Measurements from ENCODE around the gene TMEM222. TPM values are rescaled to one million over a fixed set of nuclear protein-coding genes. Genes with fewer than 3 reads are reported as not detected.

Gene TMEM222
- total RNA-seq, 1 donor from 2014 or later: 46.7 TPM

GRCh38 chr1:27322569-27323240 is 742 bp downstream of the TMEM222 start:
- Mint-ChIP-seq H3K4me1 (peaks cover 19% of the 10 kb centered on the region), H3K27ac (ENCODE audit: unreplicated experiment) (peak overlapping the region; percentile 99), H3K27me3 (ENCODE audit: low read depth) (peaks cover 3% of the 10 kb centered on the region), H3K36me3 (ENCODE audit: low read depth) (no peaks in the 10 kb centered on the region), H3K4me3 (peak overlapping the region; percentile 94), H3K9me3 (no peaks in the 10 kb centered on the region)
- DNase-seq (ENCODE audit: low read depth, low spot score): no peak
- no peak for TF ChIP-seq CTCF (conservative IDR thresholded peaks at IDR 0.05)

- peak overlapping the region; percentile 81 for H3K4me3 Mint-ChIP-seq
- no peak for TF ChIP-seq CTCF (conservative IDR thresholded peaks at IDR 0.05)
- H3K36me3 Mint-ChIP-seq (ENCODE audit: low read depth): no peaks in the 10 kb centered on the region
- H3K4me1 Mint-ChIP-seq: peaks cover 14% of the 10 kb centered on the region
- no peaks in the 10 kb centered on the region for H3K9me3 Mint-ChIP-seq
- H3K27ac Mint-ChIP-seq (ENCODE audit: unreplicated experiment): no peak overlapping the region
- DNase-seq (ENCODE audit: low read depth, low spot score): no peak
- H3K27me3 Mint-ChIP-seq (ENCODE audit: low read depth): peaks cover 3% of the 10 kb centered on the region
These were observed 3.3 kb downstream of the TMEM222 start for GRCh38 chr1:27325286-27325685.

- no peak for DNase-seq (ENCODE audit: low read depth, low spot score)
- no peak for TF ChIP-seq CTCF (conservative IDR thresholded peaks at IDR 0.05)
- no peak overlapping the region for H3K27ac Mint-ChIP-seq (ENCODE audit: unreplicated experiment)
- H3K27me3 Mint-ChIP-seq (ENCODE audit: low read depth): no peaks in the 10 kb centered on the region
- no peaks in the 10 kb centered on the region for H3K9me3 Mint-ChIP-seq
- peaks cover 4% of the 10 kb centered on the region for H3K36me3 Mint-ChIP-seq (ENCODE audit: low read depth)
- peaks cover 7% of the 10 kb centered on the region for H3K4me1 Mint-ChIP-seq
- H3K4me3 Mint-ChIP-seq: no peak overlapping the region
These were observed 6.0 kb downstream of the TMEM222 start for GRCh38 chr1:27327964-27328363.

- DNase-seq (ENCODE audit: low read depth, low spot score): no peak
- no peak overlapping the region for H3K4me3 Mint-ChIP-seq
- no peaks in the 10 kb centered on the region for H3K9me3 Mint-ChIP-seq
- H3K27ac Mint-ChIP-seq (ENCODE audit: unreplicated experiment): no peak overlapping the region
- H3K36me3 Mint-ChIP-seq (ENCODE audit: low read depth): peaks cover 5% of the 10 kb centered on the region
- H3K27me3 Mint-ChIP-seq (ENCODE audit: low read depth): no peaks in the 10 kb centered on the region
- TF ChIP-seq CTCF (conservative IDR thresholded peaks at IDR 0.05): no peak
- H3K4me1 Mint-ChIP-seq: no peaks in the 10 kb centered on the region
These were observed 8.8 kb downstream of the TMEM222 start for GRCh38 chr1:27330786-27331185.

- peaks cover 5% of the 10 kb centered on the region for H3K36me3 Mint-ChIP-seq (ENCODE audit: low read depth)
- H3K4me3 Mint-ChIP-seq: no peak overlapping the region
- no peaks in the 10 kb centered on the region for H3K27me3 Mint-ChIP-seq (ENCODE audit: low read depth)
- TF ChIP-seq CTCF (conservative IDR thresholded peaks at IDR 0.05): no peak
- H3K4me1 Mint-ChIP-seq: no peaks in the 10 kb centered on the region
- no peaks in the 10 kb centered on the region for H3K9me3 Mint-ChIP-seq
- H3K27ac Mint-ChIP-seq (ENCODE audit: unreplicated experiment): no peak overlapping the region
- DNase-seq (ENCODE audit: low read depth, low spot score): no peak
These were observed 9.5 kb downstream of the TMEM222 start for GRCh38 chr1:27331426-27331825.
